DOHH2 (cell line): ENCODE data around the gene SHISA6.

ENCODE experiments used
- H3F3A ChIP-seq: fragments of 200-600 bp; sonication (generic), shearing (Covaris generic); 2 replicates; pipeline ENCODE4 v1.6.0; 2016; ENCODE audit warnings: antibody characterized with exemption, mild to moderate bottlenecking; ENCODE audit not compliant: control insufficient read depth, insufficient read depth
- H3K27ac ChIP-seq: fragments of 200-600 bp; sonication (generic); 2 replicates; pipeline ENCODE4 v1.5.1; 2014; ENCODE audit warnings: low read depth, mild to moderate bottlenecking, low read length, moderate library complexity
- H3K27me3 ChIP-seq: fragments of 200-600 bp; sonication (generic); 2 replicates; pipeline ENCODE4 v1.6.1; 2014; ENCODE audit warnings: mild to moderate bottlenecking, low read length, mixed read lengths; ENCODE audit not compliant: control insufficient read depth
- H3K36me3 ChIP-seq: fragments of 200-600 bp; sonication (generic); 2 replicates; pipeline ENCODE4 v1.6.1; 2014; ENCODE audit warnings: mild to moderate bottlenecking, low read length, moderate library complexity, mixed read lengths; ENCODE audit not compliant: control insufficient read depth
- H3K4me1 ChIP-seq: fragments of 200-600 bp; sonication (generic); 2 replicates; pipeline ENCODE4 v1.6.1; 2014; ENCODE audit warnings: mild to moderate bottlenecking, low read length, mixed read lengths; ENCODE audit not compliant: control insufficient read depth
- H3K4me2 ChIP-seq: fragments of 200-600 bp; sonication (generic); 2 replicates; pipeline ENCODE4 v1.6.0; 2014; ENCODE audit warnings: mild to moderate bottlenecking, low read length, moderate library complexity
- H3K4me3 ChIP-seq: fragments of 200-600 bp; sonication (generic); 2 replicates; pipeline ENCODE4 v1.5.1; 2014; ENCODE audit warnings: mild to moderate bottlenecking, low read length, mixed read lengths
- H3K79me2 ChIP-seq: fragments of 200-600 bp; sonication (generic); 2 replicates; pipeline ENCODE4 v1.6.1; 2014; ENCODE audit warnings: mild to moderate bottlenecking, low read length, mixed read lengths; ENCODE audit not compliant: control insufficient read depth
- H3K9me2 ChIP-seq: fragments of 200-600 bp; sonication (generic); replicated peaks from 2 replicates; pipeline ENCODE4 v1.6.1; 2014; ENCODE audit warnings: mild to moderate bottlenecking, low read length, mixed read lengths; ENCODE audit not compliant: control insufficient read depth
- H3K9me3 ChIP-seq: fragments of 200-600 bp; sonication (generic); 2 replicates; pipeline ENCODE4 v1.6.1; 2014; ENCODE audit warnings: antibody characterized with exemption, low read length, mixed read lengths; ENCODE audit not compliant: control insufficient read depth, insufficient read depth
- H4K20me1 ChIP-seq: fragments of 200-600 bp; sonication (generic); 2 replicates; pipeline ENCODE4 v1.6.0; 2014; ENCODE audit warnings: low read depth, mild to moderate bottlenecking, antibody characterized with exemption, low read length, moderate library complexity; ENCODE audit not compliant: control insufficient read depth, insufficient read depth
- CTCF ChIP-seq: fragments of 200-600 bp; sonication (generic); IDR thresholded peaks from one replicate; pipeline ENCODE4 v1.5.1; 2014; ENCODE audit warnings: antibody characterized with exemption, mild to moderate bottlenecking, low read depth, low read length; ENCODE audit not compliant: poor library complexity, severe bottlenecking
- EZH2phosphoT487 ChIP-seq: fragments of 200-600 bp; sonication (generic); IDR thresholded peaks from 2 replicates; pipeline ENCODE4 v1.6.1; 2017; ENCODE audit warnings: borderline replicate concordance, mild to moderate bottlenecking, antibody characterized with exemption, low read length, moderate library complexity, mixed read lengths

Gene SHISA6

GRCh38 chr17:11389583-11389982 lies 148.6 kb downstream of the SHISA6 start:
- Histone ChIP-seq H3K36me3 (no peaks in the 10 kb centered on the region), H3K4me1 (no peaks in the 10 kb centered on the region), H3K27me3 (no peaks in the 10 kb centered on the region), H3K4me3 (no peak overlapping the region), H3K27ac (no peak overlapping the region), H3K9me2 (no peaks in the 10 kb centered on the region), H3K9me3 (no peaks in the 10 kb centered on the region), H3K79me2 (no peaks in the 10 kb centered on the region), H3F3A (no peaks in the 10 kb centered on the region), H3K4me2 (no peak overlapping the region), H4K20me1 (no peaks in the 10 kb centered on the region)
- no peak for TF ChIP-seq CTCF
- TF ChIP-seq EZH2phosphoT487, result no peak

- no peak overlapping the region for H3K27ac ChIP-seq
- H3K9me3 ChIP-seq, result no peaks in the 10 kb centered on the region
- no peaks in the 10 kb centered on the region for H4K20me1 ChIP-seq
- no peaks in the 10 kb centered on the region for H3K79me2 ChIP-seq
- no peaks in the 10 kb centered on the region for H3K36me3 ChIP-seq
- no peak overlapping the region for H3K4me3 ChIP-seq
- H3K4me1 ChIP-seq, result no peaks in the 10 kb centered on the region
- no peaks in the 10 kb centered on the region for H3K9me2 ChIP-seq
- no peaks in the 10 kb centered on the region for H3F3A ChIP-seq
- TF ChIP-seq EZH2phosphoT487, result no peak
- peak; percentile 31 for TF ChIP-seq CTCF
- H3K4me2 ChIP-seq, result no peak overlapping the region
- H3K27me3 ChIP-seq, result no peaks in the 10 kb centered on the region
Observed at GRCh38 chr17:11391134-11391533, 150.1 kb downstream of the SHISA6 start.

- no peak overlapping the region for H3K27ac ChIP-seq
- H3K4me1 ChIP-seq, result no peaks in the 10 kb centered on the region
- H3F3A ChIP-seq, result no peaks in the 10 kb centered on the region
- H3K36me3 ChIP-seq, result no peaks in the 10 kb centered on the region
- peaks cover 17% of the 10 kb centered on the region; the same call in 1 of the 2 replicates for H3K9me3 ChIP-seq
- H3K79me2 ChIP-seq, result no peaks in the 10 kb centered on the region
- H3K4me2 ChIP-seq, result no peak overlapping the region
- H3K4me3 ChIP-seq, result no peak overlapping the region
- H3K27me3 ChIP-seq, result no peaks in the 10 kb centered on the region
- H4K20me1 ChIP-seq, result no peaks in the 10 kb centered on the region
- no peaks in the 10 kb centered on the region for H3K9me2 ChIP-seq
- TF ChIP-seq CTCF (no peak), EZH2phosphoT487 (no peak)
Observed at GRCh38 chr17:11404431-11405276, 163.6 kb downstream of the SHISA6 start.
